K562 (cell line): ENCODE results near the gene POLR2H. TPM values are rescaled to one million over a fixed set of nuclear protein-coding genes. Genes with fewer than 3 reads are reported as not detected.
"Not testable (repeated sequence)": the region's sequence is repeated elsewhere in the genome, so short reads cannot be mapped to it uniquely, and the experiment has no call there.

ENCODE experiments used
- ATAC-seq: fragments of 200-7000 bp; cut with Tn5 transposase; 3 replicates; pipeline ENCODE4 v1.9.1; 2020; ENCODE audit warnings: moderate library complexity
- BruUV-seq: library from RNA; stranded (reverse); fragments of 400-500 nt; replicated peaks from 2 replicates; lab custom pipeline; 2021; lab: Mats Ljungman, UMichigan
- CTCF ChIA-PET: fragments of 300-600 bp; formaldehyde crosslinking; extraction: SDS; loops from one replicate; lab custom pipeline; 2021; ENCODE audit warnings: low intra/inter-chr PET ratio; lab: Yijun Ruan, JAX
- POLR2A ChIA-PET: fragments of 300-600, 350-650 bp; sonication (Branson Sonifier 250); formaldehyde crosslinking; extraction: SDS; loops from one replicate; lab custom pipeline; 2021; ENCODE audit warnings: antibody characterized with exemption, inconsistent platforms; lab: Yijun Ruan, JAX
- DNase-seq, 4 experiments: peaks; one replicate each; pipeline versions ENCODE4 v3.0.0 to v3.0.0-alpha.2; 2011 to 2018; ENCODE audit warnings: low spot score in 3 of 4, mixed read lengths in 3 of 4; ENCODE audit errors: extremely low read depth in 1 of 4
- FAIRE-seq: peaks from 2 replicates; lab custom pipeline; 2011; peaks lifted over from hg19 to GRCh38; lab: Jason Lieb, UNC
- H2AFZ ChIP-seq: 2 replicates; pipeline ENCODE4 v1.6.0; 2011; ENCODE audit warnings: low read depth, low read length, control low read depth, inconsistent platforms
- H3K27ac ChIP-seq: fragments of 200-600 bp; 3 replicates; pipeline ENCODE4 v1.8.0; 2011; ENCODE audit warnings: low read depth, mild to moderate bottlenecking, control low read depth, inconsistent platforms, low read length, moderate library complexity, mixed read lengths; ENCODE audit errors: extremely low read depth
- H3K27me3 ChIP-seq, 2 experiments: fragments of 300-600 bp in 1 of 2; 2 replicates in 1 of 2; 3 replicates in 1 of 2; pipeline versions ENCODE4 v1.6.0 to v1.8.0; 2011; ENCODE audit warnings: inconsistent platforms in 2 of 2, low read length in 2 of 2, mild to moderate bottlenecking in 1 of 2, mixed read lengths in 1 of 2, moderate library complexity in 1 of 2; ENCODE audit not compliant: control insufficient read depth in 2 of 2, insufficient read depth in 2 of 2
- H3K36me3 ChIP-seq: fragments of 300-600 bp; 3 replicates; pipeline ENCODE4 v1.8.0; 2011; ENCODE audit warnings: mild to moderate bottlenecking, low read length, inconsistent platforms; ENCODE audit not compliant: control insufficient read depth, insufficient read depth
- H3K4me1 ChIP-seq, 2 experiments: fragments of 200-600 bp in 1 of 2; replicated peaks in 1 of 2; 2 replicates in 1 of 2; 3 replicates in 1 of 2; pipeline versions ENCODE4 v1.5.1 to v1.8.0; 2011; ENCODE audit warnings: inconsistent platforms in 2 of 2, low read length in 2 of 2, mild to moderate bottlenecking in 1 of 2, mixed read lengths in 1 of 2, moderate library complexity in 1 of 2; ENCODE audit not compliant: control insufficient read depth in 2 of 2, insufficient read depth in 2 of 2
- H3K4me2 ChIP-seq: 2 replicates; pipeline ENCODE4 v1.6.1; 2011; ENCODE audit warnings: low read length, control low read depth, inconsistent platforms, mixed read lengths; ENCODE audit not compliant: insufficient read depth
- H3K4me3 ChIP-seq: fragments of 200-600 bp; sonication (generic), shearing (Covaris generic); 2 replicates; pipeline ENCODE4 v1.5.1; 2016; ENCODE audit warnings: control low read depth, inconsistent platforms
- H3K79me2 ChIP-seq: fragments of 200-600 bp; 3 replicates; pipeline ENCODE4 v1.8.0; 2011; ENCODE audit warnings: low read length, inconsistent platforms; ENCODE audit not compliant: control insufficient read depth, insufficient read depth
- H3K9ac ChIP-seq, 2 experiments: 2 replicates each; pipeline versions ENCODE4 v1.6.0 to v1.6.1; 2011; ENCODE audit warnings: low read depth in 2 of 2, low read length in 2 of 2, control low read depth in 1 of 2, inconsistent platforms in 1 of 2, mild to moderate bottlenecking in 1 of 2, mixed read lengths in 1 of 2; ENCODE audit not compliant: insufficient read depth in 1 of 2
- H3K9me1 ChIP-seq: one replicate; pipeline ENCODE4 v1.6.0; 2011; ENCODE audit warnings: inconsistent platforms, mild to moderate bottlenecking, low read length, moderate library complexity; ENCODE audit not compliant: control insufficient read depth, insufficient read depth
- H3K9me3 ChIP-seq: replicated peaks from 2 replicates; pipeline ENCODE4 v1.5.1; 2011; ENCODE audit warnings: low read depth, low read length, inconsistent platforms; ENCODE audit not compliant: control insufficient read depth, insufficient read depth
- H4K20me1 ChIP-seq: replicated peaks from 2 replicates; pipeline ENCODE4 v1.6.1; 2011; ENCODE audit warnings: low read length, inconsistent platforms, mixed read lengths; ENCODE audit not compliant: control insufficient read depth, insufficient read depth
- EZH2 ChIP-seq: IDR thresholded peaks from 2 replicates; pipeline ENCODE4 v1.6.1; 2012; ENCODE audit warnings: low read depth, mild to moderate bottlenecking, inconsistent platforms, low read length, borderline replicate concordance
- TAF15 ChIP-seq: fragments of 200-400 bp; formaldehyde crosslinking; IDR thresholded peaks from 2 replicates; pipeline ENCODE4 v1.6.1; 2017; ENCODE audit warnings: mild to moderate bottlenecking, low read depth, low read length, moderate library complexity
- WGBS: fragments of 100-300 bp; shearing (Covaris generic); methylation state at CpG from one replicate; pipeline ENCODE4 v1.1.6; 2016; ENCODE audit warnings: low coverage, mixed read lengths; ENCODE audit not compliant: insufficient coverage; ENCODE audit errors: missing lambda C conversion rate; 5-methylcytosine and 5-hydroxymethylcytosine counted together
- in situ Hi-C: fragments of 300-500 bp; cut with MboI; formaldehyde crosslinking; loops from 4 replicates; pipeline ENCODE4 v1.15.0; 2018; ENCODE audit warnings: inconsistent platforms, mixed read lengths
- intact Hi-C: fragments of 100-400 bp; cut with micrococcal nuclease; formaldehyde crosslinking; loops from 2 replicates; pipeline ENCODE4 v1.14.2; 2022
- polyA plus RNA-seq, 8 experiments: library from polyadenylated mRNA; depleted of rRNA in 4 of 8; stranded (reverse) in 5 of 8; unstranded in 3 of 8; fragments of >200 nt; fragmentation: Nextera tagmentation in 2 of 8; fragmentation: Illumina TruSeq in 1 of 8; extraction: Ambion mirVana in 2 of 8; extraction: Trizol in 1 of 8; gene quantifications; 2 replicates each; pipeline versions ENCODE4 v1.2.1 to v1.2.3, GENCODE V29; 2011 to 2014; ENCODE audit warnings: inconsistent platforms in 1 of 8, missing spikeins in 1 of 8
- total RNA-seq, 7 experiments: library from RNA; depleted of rRNA in 6 of 7; stranded (reverse); fragments of >200 nt in 6 of 7; fragmentation: Illumina TruSeq in 2 of 7; extraction: Trizol in 2 of 7; gene quantifications; 2 replicates each; pipeline versions ENCODE4 v1.2.1 to v1.2.3, GENCODE V29; 2011 to 2021; ENCODE audit warnings: low replicate concordance in 1 of 7
- TF ChIP-seq, protein P1 (sequence below), 2 experiments: fragments of 450-650 bp in 1 of 2; sonication (generic) in 1 of 2; formaldehyde crosslinking in 1 of 2; IDR thresholded peaks in 1 of 2; conservative IDR thresholded peaks in 1 of 2; 2 replicates each; pipeline versions ENCODE4 v1.6.1 to v1.8.1; 2016 to 2023; ENCODE audit warnings: mild to moderate bottlenecking in 2 of 2, moderate library complexity in 2 of 2, inconsistent platforms in 1 of 2, missing genetic modification reagents in 1 of 2

The POLR2H gene
- total and polyA plus RNA-seq, 9 of the 15 experiments (the other 6 are each of a cell fraction or from before 2014, with no cell fraction given) = 128 to 512 (median 220) TPM

DNA sequence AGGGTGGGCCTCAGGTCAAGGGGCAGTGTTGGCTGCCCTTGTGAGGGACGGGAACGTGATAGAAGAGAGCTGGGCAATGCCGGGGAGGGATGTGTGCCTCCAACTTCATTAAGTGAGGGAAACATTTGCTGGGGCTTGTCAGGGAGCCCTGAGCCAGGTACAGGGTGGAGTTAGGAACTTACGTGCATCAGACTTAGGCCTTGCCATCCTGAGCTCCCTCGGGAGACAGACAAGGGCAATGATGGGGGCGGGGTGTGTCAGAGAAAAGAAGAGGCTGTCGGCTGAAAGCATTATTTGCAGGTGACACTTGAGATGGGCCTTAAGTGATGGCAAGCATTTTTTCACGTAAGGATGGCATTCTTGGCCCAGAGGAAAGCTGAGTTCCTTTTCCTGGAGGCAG is 22.5 kb upstream of the POLR2H start (continued):
- TF ChIP-seq, protein P1, sequence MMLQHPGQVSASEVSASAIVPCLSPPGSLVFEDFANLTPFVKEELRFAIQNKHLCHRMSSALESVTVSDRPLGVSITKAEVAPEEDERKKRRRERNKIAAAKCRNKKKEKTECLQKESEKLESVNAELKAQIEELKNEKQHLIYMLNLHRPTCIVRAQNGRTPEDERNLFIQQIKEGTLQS (IDR thresholded peaks at IDR 0.05) = no peak
- TF ChIP-seq, protein P1 (CRISPR knock-in tag; conservative IDR thresholded peaks at IDR 0.05) = no peak
- no peak for TF ChIP-seq TAF15
- TF ChIP-seq EZH2 = no peak
- TF ChIP-seq, all 486 proteins: peak for 0

- FAIRE-seq, CTCF ChIA-PET, H3K4me3 ChIP-seq, H2AFZ ChIP-seq, H3K9me3 ChIP-seq, in situ Hi-C loops, ATAC-seq, H3K9ac ChIP-seq, BruUV-seq, H3K27me3 ChIP-seq, H3K27ac ChIP-seq, H3K9me1 ChIP-seq, H4K20me1 ChIP-seq, DNase-seq, intact Hi-C loops, H3K4me2 ChIP-seq: not testable (repeated sequence)
- Histone ChIP-seq H3K79me2 (peaks cover 16% of the 10 kb centered on the region), H3K4me1 (peaks cover 22 to 52% of the 10 kb centered on the region in 2 experiments), H3K36me3 (peaks cover 28% of the 10 kb centered on the region; the same call in 2 of the 3 replicates)
- WGBS = 91% methylated on average over 16 of the region's 19 CpGs
- POLR2A ChIA-PET = interaction anchor here (1.0 kb wide), 1 partner anchor 22 kb away, joined by 3 read pairs; no protein-coding TSS in a partner anchor
Observed at GRCh38 chr3:184339451-184340135, 21.9 kb upstream of the POLR2H start.
